OCI-LY3 (cell line): Measurements from ENCODE around the gene AGAP1.

Experiments
- CTCF ChIP-seq: fragments of 200-600, 300-600 bp; sonication (generic); IDR thresholded peaks from 2 replicates; pipeline ENCODE4 v1.5.1; 2014; ENCODE audit warnings: antibody characterized with exemption, low read length, low read depth
- EZH2phosphoT487 ChIP-seq: fragments of 200-600 bp; shearing (Covaris generic); IDR thresholded peaks from 2 replicates; pipeline ENCODE4 v1.6.1; 2018; ENCODE audit warnings: antibody characterized with exemption, mixed run types, low read depth

GRCh38 chr2:236061497-236061896 lies 567.7 kb downstream of the AGAP1 start:
- TF ChIP-seq CTCF = no peak
- TF ChIP-seq EZH2phosphoT487 = no peak
